ENCODE data around the gene GIPC3. TPM values are rescaled to one million over a fixed set of nuclear protein-coding genes. Genes with fewer than 3 reads are reported as not detected.

Gene GIPC3
- total RNA-seq, 2 experiments from 2014 or later = 1.1 TPM

GRCh38 chr19:3550947-3551791, 34.1 kb upstream of the GIPC3 start:
- peaks cover 22% of the 10 kb centered on the region for H3K36me3 Mint-ChIP-seq (ENCODE audit: low read depth)
- POLR2A ChIA-PET = no interaction called here
- peak overlapping the region; percentile 72 for H3K27ac Mint-ChIP-seq
- H3K4me3 Mint-ChIP-seq = peak overlapping the region; percentile 38
- H3K36me3 ChIP-seq (ENCODE audit: insufficient read depth, low read length) = peaks cover 28% of the 10 kb centered on the region
- no peaks in the 10 kb centered on the region for H3K9me3 Mint-ChIP-seq
- DNase-seq = peak in 1 of 14 experiments; percentile 27
- peak overlapping the region in 1 of 2 donors; percentile 17 for H3K27ac ChIP-seq (ENCODE audit: low read depth in 1 of 2, low read length in 2 of 2)
- H3K4me1 Mint-ChIP-seq (ENCODE audit: low read depth) = peaks cover 30% of the 10 kb centered on the region
- H3K27me3 ChIP-seq (ENCODE audit: control insufficient read depth in 1 of 2, insufficient read depth in 2 of 2, low read length in 2 of 2) = no peaks in the 10 kb centered on the region
- H3K9me3 ChIP-seq (ENCODE audit: control insufficient read depth in 1 of 2, insufficient read depth in 1 of 2, low read length in 2 of 2) = no peaks in the 10 kb centered on the region
- no peaks in the 10 kb centered on the region for H3K27me3 Mint-ChIP-seq
- no peak overlapping the region for H3K4me3 ChIP-seq (ENCODE audit: low read length)
- no peak for ATAC-seq (ENCODE audit: poor library complexity)
- H3K4me1 ChIP-seq (ENCODE audit: insufficient read depth, low read length) = peaks cover 54% of the 10 kb centered on the region
- CTCF ChIA-PET = no interaction called here
- intact Hi-C loops (cut with DNase I, micrococcal nuclease) = no loop called here
- no peak for TF ChIP-seq CTCF (IDR thresholded peaks at IDR 0.05)

- no peak for TF ChIP-seq CTCF (IDR thresholded peaks at IDR 0.05)
- Histone ChIP-seq H3K27ac (ENCODE audit: low read depth in 1 of 2, low read length in 2 of 2) (no peak overlapping the region), H3K4me1 (ENCODE audit: insufficient read depth, low read length) (peaks cover 60% of the 10 kb centered on the region), H3K9me3 (ENCODE audit: control insufficient read depth in 1 of 2, insufficient read depth in 1 of 2, low read length in 2 of 2) (no peaks in the 10 kb centered on the region), H3K4me3 (ENCODE audit: low read length) (no peak overlapping the region), H3K27me3 (ENCODE audit: control insufficient read depth in 1 of 2, insufficient read depth in 2 of 2, low read length in 2 of 2) (no peaks in the 10 kb centered on the region), H3K36me3 (ENCODE audit: insufficient read depth, low read length) (peaks cover 24% of the 10 kb centered on the region)
- no peak for DNase-seq
- Mint-ChIP-seq H3K27me3 (no peaks in the 10 kb centered on the region), H3K4me1 (ENCODE audit: low read depth) (peaks cover 36% of the 10 kb centered on the region), H3K36me3 (ENCODE audit: low read depth) (peaks cover 26% of the 10 kb centered on the region), H3K4me3 (peak overlapping the region; percentile 38), H3K9me3 (no peaks in the 10 kb centered on the region), H3K27ac (peak overlapping the region; percentile 72)
- ChIA-PET CTCF (no interaction called here), POLR2A (no interaction called here)
- no peak for ATAC-seq (ENCODE audit: poor library complexity)
- intact Hi-C loops (cut with DNase I, micrococcal nuclease) = no loop called here
Measured at GRCh38 chr19:3551792-3552095, 33.5 kb upstream of the GIPC3 start.

GRCh38 chr19:3554254-3555083, 30.8 kb upstream of the GIPC3 start:
- DNase-seq (peak in 13 of 14 experiments; percentile 20 to 85 (median 50)), ATAC-seq (ENCODE audit: poor library complexity) (peak; percentile 63)
- H3K27me3 ChIP-seq (ENCODE audit: control insufficient read depth in 1 of 2, insufficient read depth in 2 of 2, low read length in 2 of 2) = no peaks in the 10 kb centered on the region
- no peak for TF ChIP-seq CTCF (IDR thresholded peaks at IDR 0.05)
- H3K4me1 ChIP-seq (ENCODE audit: insufficient read depth, low read length) = peaks cover 65% of the 10 kb centered on the region
- intact Hi-C loops (cut with DNase I, micrococcal nuclease) = loop anchor here in 1 of 2 experiments (1.0 to 2.0 kb wide), 2 partner anchors 18 to 72 kb away; partner anchors contain the start of genes CACTIN and HMG20B
- H3K36me3 ChIP-seq (ENCODE audit: insufficient read depth, low read length) = peaks cover 6% of the 10 kb centered on the region
- no peaks in the 10 kb centered on the region for H3K27me3 Mint-ChIP-seq
- peak overlapping the region; percentile 93 for H3K27ac Mint-ChIP-seq
- no peaks in the 10 kb centered on the region for H3K9me3 ChIP-seq (ENCODE audit: control insufficient read depth in 1 of 2, insufficient read depth in 1 of 2, low read length in 2 of 2)
- H3K4me3 Mint-ChIP-seq = peak overlapping the region; percentile 93
- CTCF ChIA-PET = interaction anchor here (0.7 to 2.1 kb wide), 3 partner anchors 9 to 769 kb away, joined by 3 to 18 read pairs (median 4); partner anchors contain the start of gene THOP1
- H3K9me3 Mint-ChIP-seq = no peaks in the 10 kb centered on the region
- H3K4me1 Mint-ChIP-seq (ENCODE audit: low read depth) = peaks cover 42% of the 10 kb centered on the region
- peak overlapping the region; percentile 45 for H3K4me3 ChIP-seq (ENCODE audit: low read length)
- POLR2A ChIA-PET = interaction anchor here (0.6 to 2.1 kb wide), 14 partner anchors 9 to 1537 kb away, joined by 3 to 19 read pairs (median 3); partner anchors contain the start of genes MRPL54, S1PR4 and TEKTIP1
- H3K27ac ChIP-seq (ENCODE audit: low read depth in 1 of 2, low read length in 2 of 2) = peak overlapping the region; percentile 80 to 82
- H3K36me3 Mint-ChIP-seq (ENCODE audit: low read depth) = peaks cover 19% of the 10 kb centered on the region

All from CD4-positive, alpha-beta T cell (primary cell).